ENCODE measurements around the gene RTP2.
A peak's percentile ranks its signal among the peaks of the same experiment; 100 is the strongest.

The RTP2 gene, protein sequence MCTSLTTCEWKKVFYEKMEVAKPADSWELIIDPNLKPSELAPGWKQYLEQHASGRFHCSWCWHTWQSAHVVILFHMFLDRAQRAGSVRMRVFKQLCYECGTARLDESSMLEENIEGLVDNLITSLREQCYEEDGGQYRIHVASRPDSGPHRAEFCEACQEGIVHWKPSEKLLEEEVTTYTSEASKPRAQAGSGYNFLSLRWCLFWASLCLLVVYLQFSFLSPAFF

DNA sequence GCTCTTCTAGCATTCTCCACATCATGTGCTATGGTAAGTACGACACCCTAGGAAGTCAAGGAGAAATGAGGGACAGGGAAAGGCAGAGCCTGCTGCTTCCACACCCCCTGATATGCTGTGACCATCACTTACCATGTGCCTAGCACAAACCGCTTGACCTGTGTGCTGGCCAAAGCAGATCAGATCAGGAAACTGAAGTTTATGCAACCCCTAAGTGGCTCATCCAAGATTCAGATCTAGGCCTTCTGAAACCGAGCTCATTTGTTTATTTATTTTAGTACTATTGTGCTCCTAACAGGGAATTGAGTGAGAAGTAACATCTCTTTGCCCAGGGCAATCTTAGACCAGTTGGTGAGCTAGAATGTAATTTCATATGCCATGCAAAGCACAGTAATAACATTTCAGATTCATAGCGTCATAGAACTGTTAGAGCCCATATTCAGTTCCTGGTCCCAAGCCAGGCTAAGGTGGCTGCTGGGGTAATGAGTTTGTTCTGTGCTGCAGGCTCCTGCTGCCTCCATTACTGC, at the start of gene RTP2:
Gene RTP2, minus strand, starts transcription at position 51 of the 527 bp plus-strand sequence. CDS start 429 bp downstream, outside the sequence.
- DNase-seq (ENCODE audit: low read depth) = no peak

DNA sequence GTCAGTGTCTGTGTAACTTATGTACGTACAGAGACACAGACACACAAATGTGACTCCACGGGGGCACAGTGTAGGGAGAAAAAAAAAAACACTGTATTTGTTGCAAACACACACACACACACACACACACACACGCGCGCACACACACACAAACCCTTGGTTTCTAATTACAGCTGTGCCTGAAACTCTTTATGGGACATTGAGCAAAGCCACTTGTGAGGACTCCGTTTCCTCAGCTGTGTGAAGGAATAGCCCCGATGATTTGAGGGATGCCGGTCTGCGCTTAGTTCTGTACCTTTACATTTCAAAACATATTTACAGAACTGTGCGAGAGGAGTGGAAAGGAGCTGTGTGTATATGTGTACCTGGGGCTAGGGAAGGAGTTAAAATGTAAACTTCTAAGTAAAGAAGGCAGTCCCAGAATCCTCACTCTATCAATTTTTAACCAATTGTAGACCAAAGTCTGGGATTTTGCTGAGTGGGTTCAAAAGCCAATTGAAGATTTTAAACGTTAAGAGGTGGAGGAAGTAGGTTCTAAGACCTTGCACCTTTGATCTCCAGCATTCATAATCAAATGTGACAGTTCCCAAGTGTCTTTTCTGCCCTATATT, 48.3 kb upstream of the RTP2 start:
- DNase-seq (ENCODE audit: low read depth) = no peak

DNA sequence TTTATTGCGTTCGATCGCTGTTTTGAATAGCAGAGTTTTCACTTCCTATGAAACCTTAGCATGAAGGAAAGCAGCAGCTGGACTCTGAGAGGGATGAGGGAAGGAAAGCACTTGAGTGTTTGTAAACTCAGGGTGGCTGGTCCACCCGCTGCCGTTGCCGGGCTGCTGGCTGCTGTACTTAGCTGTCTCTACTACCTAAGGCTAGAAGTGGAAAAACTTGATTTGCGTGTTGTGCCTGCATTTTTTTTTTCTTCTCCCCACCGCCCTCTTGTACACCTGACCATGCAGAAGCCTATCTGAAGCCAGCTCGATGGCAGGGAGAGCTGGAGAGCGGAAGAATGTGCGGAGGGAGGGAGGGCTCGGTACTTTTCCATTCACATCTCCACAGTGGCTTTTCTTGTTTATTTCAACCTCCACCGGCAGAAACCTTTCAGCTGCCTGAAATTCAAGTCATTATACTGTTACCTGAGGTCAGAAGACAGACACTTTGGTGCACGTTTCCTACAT, 47.7 kb upstream of the RTP2 start:
- DNase-seq (ENCODE audit: low read depth) = no peak

DNA sequence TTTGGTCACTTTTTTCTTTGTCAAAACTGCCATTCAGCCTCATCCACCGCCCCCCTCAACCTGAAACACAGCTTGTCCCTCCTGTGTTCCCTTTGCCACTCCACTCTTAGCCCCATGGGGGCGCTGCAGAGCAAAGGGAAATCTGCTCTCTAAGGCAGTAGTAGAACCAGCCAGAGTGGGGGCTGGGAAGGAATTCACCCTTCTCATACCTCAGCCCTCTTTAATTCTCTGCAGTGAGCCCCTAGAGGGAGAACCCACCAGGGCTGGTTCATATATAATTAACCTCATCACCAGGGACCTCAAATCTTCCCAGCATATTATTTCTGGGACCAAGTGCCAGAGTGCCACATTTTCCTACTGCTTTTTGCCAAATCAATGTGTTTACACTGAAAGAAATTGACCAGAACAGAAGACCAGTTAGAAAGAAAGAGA, 45.7 kb upstream of the RTP2 start:
- DNase-seq (ENCODE audit: low read depth) = peak; percentile 81

DNA sequence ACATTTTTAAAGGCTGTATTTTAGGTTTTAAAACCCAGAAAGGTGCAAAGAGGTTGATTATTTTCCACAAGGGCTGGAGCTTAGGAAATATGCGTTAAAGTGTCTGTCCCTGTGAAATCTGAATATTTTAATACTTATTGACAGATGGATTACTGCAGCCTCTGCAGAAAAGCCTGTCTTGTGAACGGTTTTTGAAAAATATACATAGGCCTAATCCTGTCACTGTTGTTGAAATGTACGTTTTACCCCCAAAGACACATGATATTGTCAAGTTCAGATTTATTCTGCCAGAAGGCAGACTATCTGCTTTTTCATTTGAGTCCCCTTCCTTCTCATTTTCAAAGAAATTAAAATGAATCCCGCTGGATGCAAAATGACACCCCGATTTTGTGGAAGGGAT, 45.1 kb upstream of the RTP2 start:
- no peak for DNase-seq (ENCODE audit: low read depth)

DNA sequence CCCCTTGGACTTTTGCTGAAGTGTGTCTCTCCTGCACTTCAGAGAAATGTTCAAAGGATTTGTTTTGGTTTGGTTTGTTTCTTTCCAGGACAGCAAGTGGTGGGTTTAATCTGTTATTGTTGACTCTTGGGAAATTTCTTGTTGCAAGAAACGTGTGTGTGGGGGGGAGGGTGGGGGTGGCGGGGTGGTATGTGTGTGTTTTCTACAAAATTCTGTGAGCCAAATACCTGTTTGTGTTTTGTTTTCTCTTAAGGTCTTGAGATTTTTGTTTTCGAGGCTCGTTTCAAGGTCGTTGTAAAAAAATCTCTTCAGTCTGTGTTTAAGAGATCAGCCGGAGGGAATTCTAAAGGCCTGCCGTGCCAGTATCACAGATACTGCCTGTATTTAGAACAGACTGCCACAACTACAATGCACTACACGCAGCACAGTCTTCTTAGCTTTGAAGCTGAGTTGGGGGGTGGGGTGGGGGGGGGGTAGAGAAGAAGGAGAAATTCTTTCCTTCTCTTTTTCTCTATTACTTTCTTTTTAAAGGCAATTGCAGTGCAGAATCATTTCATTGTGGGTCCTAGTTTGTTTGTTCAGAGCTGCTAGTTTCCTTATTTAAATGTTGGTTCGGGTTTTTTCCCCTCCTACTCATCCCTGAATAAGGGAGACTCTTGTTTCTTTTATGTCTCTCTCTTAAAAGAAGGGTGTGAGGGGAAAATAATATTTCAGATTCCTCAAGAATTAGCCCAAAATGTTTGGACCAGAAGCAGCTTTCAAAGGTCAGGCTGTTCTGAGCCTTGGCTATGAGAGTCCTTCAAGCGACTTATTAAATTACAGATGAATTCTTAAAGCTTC, 44.3 kb upstream of the RTP2 start:
- no peak for DNase-seq (ENCODE audit: low read depth)

DNA sequence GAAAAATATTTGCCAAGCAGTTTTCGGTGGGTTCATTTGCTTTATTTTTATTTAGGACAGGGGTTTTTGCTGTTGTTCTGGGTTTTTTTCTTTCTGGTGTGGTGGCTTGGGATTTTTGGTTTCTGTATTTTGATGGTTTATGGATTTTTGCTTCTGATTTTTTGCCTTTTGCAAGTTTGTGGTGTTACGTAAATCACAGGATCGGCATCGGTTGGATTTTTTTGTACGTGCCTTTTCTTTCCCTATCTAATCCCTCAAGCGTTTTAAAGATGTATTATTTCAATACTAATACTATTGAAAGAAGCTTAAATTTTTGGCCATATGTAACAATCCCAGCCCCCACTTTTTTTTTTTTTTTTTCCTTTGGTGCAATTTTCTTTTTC, 43.7 kb upstream of the RTP2 start:
- DNase-seq (ENCODE audit: low read depth) = no peak

DNA sequence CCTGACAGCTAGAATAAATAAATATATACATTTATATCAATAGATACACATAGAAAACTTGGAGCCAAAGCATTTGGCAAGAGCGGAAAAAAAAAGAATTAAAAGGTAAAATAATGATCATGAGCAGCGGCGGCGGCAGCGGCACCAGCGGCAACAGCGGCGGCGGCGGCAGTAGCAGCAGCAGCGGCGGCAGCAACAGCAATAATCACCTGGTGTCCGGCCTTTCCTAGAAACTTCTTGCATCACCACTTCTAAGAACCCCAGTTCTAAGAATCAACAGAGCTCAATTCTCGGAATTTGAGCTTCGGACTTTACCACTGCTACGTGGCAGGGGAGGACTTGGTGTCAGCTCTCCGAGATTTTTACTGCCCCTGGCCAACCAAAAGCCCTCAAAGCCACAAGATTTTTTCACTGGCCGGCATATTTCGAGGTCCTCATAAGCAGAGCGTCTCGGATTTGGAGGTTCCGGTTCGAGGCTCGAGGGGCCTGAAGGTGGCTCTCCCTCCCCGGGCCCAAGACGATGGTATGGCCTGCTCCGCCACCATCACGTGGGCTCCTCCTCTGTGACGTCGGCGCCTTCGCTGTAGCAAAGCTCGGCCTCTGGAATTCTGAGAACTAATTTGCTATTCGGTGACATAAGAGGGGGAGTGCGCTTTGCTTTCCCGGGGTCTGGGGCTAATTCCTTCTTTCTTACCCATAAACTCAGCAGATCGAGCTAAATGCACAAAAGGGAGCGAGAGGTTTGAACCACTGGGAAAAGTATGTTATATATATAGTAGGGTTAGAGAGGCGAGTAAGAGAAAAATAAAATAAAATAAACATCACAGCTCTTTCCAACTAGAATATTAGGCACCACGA, 43.1 kb upstream of the RTP2 start, which contains the start of gene BCL6:
Gene BCL6, minus strand, starts transcription at position 268 of the 858 bp plus-strand sequence. CDS start 11,775 bp downstream, outside the sequence.
- DNase-seq (ENCODE audit: low read depth) = peak; percentile 74

DNA sequence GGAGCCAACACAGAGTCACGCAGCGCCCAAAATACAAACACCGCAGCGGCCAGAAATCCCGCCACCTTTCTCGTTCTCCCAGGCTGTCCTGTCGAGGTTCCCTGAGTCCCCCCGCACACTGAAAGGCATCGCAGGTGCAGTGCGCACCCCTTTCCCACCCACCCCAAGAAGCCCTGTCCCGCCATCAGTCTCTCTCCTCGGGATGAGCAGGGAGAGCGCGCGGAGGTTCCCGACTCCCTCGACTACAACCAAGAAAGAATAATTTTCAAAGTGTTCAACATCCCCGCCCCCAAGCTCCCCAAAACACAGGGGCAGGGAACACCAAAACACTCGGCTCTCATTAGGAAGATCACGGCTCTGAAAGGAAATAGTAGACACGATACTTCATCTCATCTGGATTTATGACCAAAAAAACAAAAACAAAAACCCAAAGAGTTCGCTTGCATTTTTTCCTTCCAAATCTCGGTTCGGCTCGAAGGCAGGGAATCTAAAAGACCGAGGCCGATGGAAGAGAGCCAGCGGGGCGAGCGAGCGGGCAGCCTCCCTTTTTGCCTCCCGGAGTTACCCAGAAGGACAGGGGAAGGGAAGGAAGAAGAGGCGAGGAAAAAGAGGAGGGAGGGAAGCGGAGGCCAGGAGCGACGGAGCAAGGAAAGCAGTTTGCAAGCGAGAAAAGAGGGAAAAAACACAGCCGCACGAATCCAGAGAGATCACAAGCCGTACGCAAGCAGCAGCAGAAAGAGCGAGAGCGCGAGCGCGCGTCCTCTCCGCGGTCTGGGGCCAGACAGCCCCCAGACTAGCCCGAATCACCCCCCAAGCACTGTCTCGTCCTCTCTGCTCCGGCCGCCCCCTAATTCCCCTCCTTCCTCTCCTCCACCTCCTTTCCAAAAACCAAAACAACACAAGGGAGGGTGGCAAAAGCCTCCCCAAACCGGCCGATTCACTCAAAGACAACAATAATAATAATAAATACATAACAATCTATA, 42.1 kb upstream of the RTP2 start:
- no peak for DNase-seq (ENCODE audit: low read depth)

DNA sequence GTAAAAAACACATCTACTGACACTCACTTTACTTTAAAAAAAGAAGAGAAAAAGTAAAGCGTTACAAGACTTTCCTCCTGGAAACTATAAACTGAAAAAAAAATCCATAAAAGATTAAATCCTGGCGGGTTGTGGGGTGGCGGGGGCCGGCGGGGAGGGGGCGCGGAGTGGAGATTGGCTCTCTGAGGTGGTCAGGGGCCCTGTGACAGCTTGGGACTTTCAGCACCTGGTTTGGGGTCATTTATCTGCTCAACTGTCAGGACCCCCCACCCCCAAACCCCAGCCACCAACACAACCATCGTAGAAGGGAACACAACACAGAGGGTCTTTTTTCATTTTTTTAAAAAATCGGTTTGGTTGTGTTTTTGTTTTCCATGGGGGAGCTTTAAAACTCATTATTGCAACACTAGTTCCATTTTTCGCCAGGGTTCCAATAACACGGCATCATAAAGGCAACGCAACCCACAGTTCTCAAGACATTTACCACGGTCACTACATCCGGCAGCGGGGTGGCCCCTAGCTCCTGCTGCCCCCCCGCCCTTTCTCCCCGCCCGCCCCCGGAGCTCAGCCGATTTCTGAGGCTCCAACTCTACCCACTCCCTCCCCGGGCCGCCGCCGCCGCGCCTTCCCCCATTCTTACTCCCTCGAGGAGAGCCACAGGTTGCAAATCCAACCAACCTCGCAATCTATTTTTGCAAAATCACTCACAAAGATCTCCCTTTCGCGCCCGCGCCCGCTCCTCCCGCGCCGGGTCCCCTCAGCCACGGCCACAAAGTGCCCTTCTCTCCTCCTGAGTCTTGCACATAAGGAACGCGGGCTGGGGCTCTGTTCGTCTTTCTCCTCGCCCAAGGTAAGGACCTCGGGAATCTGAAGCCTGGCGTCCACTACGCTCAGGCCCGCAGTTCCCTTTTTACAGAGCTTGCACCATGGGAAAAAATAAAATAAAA, 41.1 kb upstream of the RTP2 start:
- no peak for DNase-seq (ENCODE audit: low read depth)

DNA sequence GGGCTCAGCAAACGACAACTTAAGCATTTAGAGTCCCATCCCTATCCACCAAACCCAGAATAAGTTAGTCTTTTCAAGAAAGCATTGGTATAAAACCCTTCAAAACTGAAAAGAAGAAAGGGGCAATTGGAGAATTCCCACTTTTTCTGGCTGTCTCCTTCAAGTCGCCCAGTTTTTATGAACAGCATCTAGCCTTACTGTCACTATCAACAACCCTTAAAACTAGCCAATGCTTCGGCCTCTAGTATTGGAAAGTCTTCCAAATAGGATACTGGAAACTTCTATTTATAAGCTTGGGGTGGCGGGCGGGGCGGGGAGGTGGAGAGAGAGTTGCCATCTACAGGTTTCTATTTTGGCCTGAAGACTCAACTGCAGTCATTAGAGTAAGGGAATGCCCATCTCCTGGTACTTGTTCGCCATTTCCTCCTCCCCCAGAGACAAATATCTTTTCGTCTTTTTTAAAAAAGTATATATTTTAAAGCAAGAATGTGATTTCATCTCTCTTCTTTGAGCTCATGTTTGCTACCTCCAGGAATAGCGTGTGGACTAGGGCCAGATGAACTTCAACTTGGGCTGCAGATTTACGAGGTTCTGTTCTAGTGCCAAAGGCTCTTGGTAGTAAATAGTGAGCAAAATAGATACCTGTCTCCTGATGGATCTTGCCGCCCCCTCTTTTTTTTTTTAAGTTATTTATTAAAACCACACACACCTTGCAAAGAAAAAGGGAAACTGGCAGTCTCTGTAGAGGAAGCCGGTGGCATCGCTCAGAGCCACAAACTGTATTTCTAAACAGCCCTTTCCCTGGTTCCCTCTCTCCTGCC, 40.2 kb upstream of the RTP2 start:
- DNase-seq (ENCODE audit: low read depth) = no peak

DNA sequence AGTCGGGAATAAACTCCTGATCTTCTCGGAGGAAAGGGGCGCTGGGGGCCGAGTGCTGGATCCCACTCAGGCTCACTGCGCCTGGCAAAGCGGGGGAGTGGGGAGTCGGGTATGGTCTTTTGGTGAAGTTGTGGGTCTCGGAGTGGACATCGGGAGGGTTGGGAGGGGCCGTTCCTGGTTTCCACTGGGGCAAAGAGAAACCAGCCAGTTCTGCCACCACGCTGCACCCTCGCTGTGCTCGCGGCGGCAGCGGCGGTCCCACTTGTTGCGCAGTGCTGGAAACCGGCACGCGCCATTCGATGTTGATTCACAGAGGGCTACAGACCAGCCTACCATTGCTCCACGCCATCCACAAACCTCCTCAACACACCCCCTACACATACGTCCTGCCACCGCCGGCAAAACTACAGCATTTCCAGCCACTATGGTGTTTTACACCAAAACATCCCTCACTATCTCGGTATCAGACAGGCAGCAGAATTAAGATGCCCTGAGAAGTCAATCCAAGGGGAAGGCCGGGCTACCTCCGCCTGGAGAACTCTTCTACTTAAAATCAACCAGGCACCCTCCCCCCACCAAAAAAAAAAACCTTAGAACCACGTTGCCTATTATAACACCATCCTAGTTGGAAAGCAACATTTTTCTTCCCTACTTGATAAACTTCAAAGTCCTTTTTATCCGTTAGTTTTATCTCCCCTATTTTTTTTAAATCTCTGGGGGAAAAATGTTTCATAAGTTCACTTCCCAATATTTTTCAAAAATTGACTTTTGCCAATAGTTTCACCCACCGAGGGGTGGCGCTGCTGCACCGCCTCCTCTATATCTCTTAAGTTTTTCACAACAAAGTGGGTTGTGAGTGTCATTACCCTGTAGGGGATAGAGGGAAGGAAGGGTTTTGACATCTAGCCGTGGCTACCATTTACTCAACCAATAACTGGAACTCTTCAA, 39.3 kb upstream of the RTP2 start:
- DNase-seq (ENCODE audit: low read depth) = peak; percentile 59

DNA sequence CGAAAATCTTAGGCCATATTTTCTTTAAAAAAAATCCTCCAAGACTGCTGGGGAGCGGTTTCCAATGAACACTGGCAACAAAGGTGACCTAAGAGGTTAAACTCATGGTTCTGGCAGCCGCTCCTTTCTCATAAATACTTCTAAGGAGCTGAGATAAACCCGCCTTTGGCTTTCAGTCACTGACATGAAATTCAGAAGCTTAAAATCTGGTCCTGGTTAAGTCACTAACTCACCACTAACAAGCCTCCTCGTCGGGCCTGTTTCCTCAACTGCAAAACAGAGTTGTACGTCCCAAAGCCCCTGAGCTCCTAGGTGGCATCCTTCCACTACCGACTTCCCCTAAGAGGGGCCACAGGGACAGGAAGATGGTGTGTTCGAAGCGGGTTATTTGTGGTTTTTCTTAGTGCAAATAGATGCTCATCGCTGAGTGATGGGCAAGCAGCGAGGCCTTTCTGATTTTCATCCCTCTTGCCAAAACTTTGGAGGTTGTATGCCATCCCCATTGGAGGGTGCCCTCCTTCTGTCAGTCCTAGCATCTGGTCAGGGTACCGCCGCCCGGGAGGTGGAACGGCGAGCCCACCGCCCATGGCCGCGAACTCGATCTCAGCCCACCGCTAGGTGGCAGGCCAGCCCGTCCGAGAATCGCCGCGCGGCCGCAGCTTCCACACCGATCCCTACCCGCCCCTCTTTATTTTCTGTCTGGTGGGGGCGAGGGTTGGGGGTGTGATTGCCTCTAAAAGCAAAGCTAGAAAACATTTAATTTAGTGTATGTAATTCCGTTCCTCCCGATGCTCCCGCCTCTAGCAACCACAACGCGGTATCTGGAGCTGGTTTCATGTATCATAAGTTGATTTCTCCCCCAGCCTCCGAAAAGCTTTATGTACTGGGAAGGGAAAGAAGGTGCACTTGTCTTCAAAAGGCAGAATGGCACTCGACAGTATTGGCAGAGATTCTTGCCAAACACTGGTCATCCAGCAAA, 38.4 kb upstream of the RTP2 start:
- no peak for DNase-seq (ENCODE audit: low read depth)

DNA sequence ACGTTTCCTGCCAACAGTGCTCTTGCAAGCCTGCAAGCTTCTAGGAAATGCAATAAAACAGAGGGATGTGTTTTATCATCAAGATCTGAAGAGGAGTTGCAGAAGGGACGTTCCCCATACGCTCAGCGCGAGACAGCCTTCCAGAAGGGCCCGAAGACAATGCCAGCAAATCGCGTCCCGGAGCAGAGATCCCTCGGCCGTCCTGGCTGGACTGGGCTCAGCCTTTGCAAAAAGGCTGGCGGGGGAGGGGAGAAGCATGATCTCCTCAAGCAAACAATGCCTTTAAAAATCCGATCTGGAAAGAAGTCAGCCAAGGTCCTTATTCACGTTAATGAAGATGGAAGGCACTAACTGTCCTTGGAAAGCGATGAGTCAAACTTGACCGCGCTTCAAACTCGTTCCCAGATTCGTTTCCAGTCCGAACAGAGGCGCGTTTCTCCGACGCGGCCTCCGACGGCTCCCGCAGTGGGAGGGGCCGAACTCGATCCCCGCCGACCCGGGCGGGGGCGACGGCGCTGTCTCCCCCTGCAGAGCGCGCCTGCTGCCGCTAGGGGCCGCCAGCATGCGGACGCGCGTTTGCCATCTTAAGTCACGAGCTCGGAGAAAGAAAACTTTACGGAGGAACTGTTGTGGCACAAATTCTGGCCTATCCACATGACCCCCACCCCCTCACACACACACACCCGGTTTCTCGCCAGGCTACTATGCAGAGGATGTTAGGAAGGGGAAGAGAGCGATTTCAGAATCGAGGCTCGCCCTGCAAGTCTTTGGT, 37.4 kb upstream of the RTP2 start:
- peak; percentile 61 for DNase-seq (ENCODE audit: low read depth)

DNA sequence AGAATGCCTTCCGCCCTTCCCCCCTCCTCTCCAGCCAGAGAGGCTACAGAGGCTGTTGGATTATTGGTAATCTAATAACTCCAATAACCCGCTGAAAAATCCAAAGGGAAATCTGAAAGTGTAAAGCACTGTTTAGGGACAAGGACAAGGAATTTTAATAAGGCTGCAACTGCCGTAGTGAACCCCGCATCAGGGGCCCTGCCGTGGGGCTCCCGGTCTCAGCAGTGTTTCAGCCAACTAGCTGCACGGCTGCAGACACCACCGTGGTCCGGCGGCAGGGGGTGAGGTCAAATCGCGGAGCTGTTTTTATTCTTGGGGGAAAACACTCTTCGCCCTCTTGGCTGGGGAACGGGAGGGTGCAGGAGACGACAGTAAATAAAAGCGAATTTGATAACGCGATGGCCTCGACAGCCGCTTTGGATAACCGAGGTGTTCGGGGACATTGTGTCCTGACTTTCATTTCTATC, 36.8 kb upstream of the RTP2 start:
- DNase-seq (ENCODE audit: low read depth) = no peak
